Keratinocyte (primary cell): ENCODE results near the gene BTF3. TPM values are rescaled to one million over a fixed set of nuclear protein-coding genes. Genes with fewer than 3 reads are reported as not detected.

ENCODE experiments used
- DNase-seq: peaks from one replicate; pipeline ENCODE4 v3.0.0-alpha.2; 2011; ENCODE audit warnings: low read depth, missing footprints, low spot score
- FAIRE-seq: peaks from 2 replicates; lab custom pipeline; 2011; peaks lifted over from hg19 to GRCh38; lab: Jason Lieb, UNC
- H2AFZ ChIP-seq: 2 replicates; pipeline ENCODE4 v1.6.0; 2012; ENCODE audit warnings: low read length, control low read depth, inconsistent platforms; ENCODE audit not compliant: control insufficient read depth
- H3K27ac ChIP-seq: 2 replicates; pipeline ENCODE4 v1.5.1; 2011; ENCODE audit warnings: low read length; ENCODE audit not compliant: control insufficient read depth, insufficient read depth
- H3K27me3 ChIP-seq: 3 replicates; pipeline ENCODE4 v1.6.0; 2011; ENCODE audit warnings: low read length; ENCODE audit not compliant: control insufficient read depth, insufficient read depth; ENCODE audit errors: extremely low read depth
- H3K36me3 ChIP-seq, 2 experiments: 2 replicates in 1 of 2; 3 replicates in 1 of 2; pipeline ENCODE4 v1.5.1; 2011; ENCODE audit warnings: low read length in 2 of 2, mild to moderate bottlenecking in 1 of 2; ENCODE audit not compliant: control insufficient read depth in 2 of 2, insufficient read depth in 2 of 2; ENCODE audit errors: extremely low read depth in 1 of 2
- H3K4me1 ChIP-seq: 3 replicates; pipeline ENCODE4 v1.5.1; 2011; ENCODE audit warnings: low read length; ENCODE audit not compliant: control insufficient read depth, insufficient read depth; ENCODE audit errors: extremely low read depth
- H3K4me2 ChIP-seq: 3 replicates; pipeline ENCODE4 v1.6.0; 2011; ENCODE audit warnings: low read depth, low read length; ENCODE audit not compliant: control insufficient read depth, insufficient read depth; ENCODE audit errors: extremely low read depth
- H3K4me3 ChIP-seq, 3 experiments: fragments of 200-600 bp in 1 of 3; sonication (generic) in 1 of 3; 2 replicates in 2 of 3; 3 replicates in 1 of 3; pipeline ENCODE4 v1.5.1; 2011 to 2016; ENCODE audit warnings: low read length in 3 of 3, mild to moderate bottlenecking in 3 of 3, control low read depth in 2 of 3, inconsistent platforms in 1 of 3, low read depth in 1 of 3, mixed read lengths in 1 of 3, mixed run types in 1 of 3, moderate library complexity in 1 of 3; ENCODE audit not compliant: control insufficient read depth in 2 of 3, insufficient read depth in 2 of 3; ENCODE audit errors: extremely low read depth in 1 of 3
- H3K79me2 ChIP-seq: 2 replicates; pipeline ENCODE4 v1.6.0; 2012; ENCODE audit warnings: low read length; ENCODE audit not compliant: control insufficient read depth, insufficient read depth
- H3K9ac ChIP-seq: 3 replicates; pipeline ENCODE4 v1.6.0; 2011; ENCODE audit warnings: low read length; ENCODE audit not compliant: control insufficient read depth, insufficient read depth; ENCODE audit errors: extremely low read depth
- H3K9me1 ChIP-seq: 3 replicates; pipeline ENCODE4 v1.6.0; 2011; ENCODE audit warnings: low read length; ENCODE audit not compliant: control insufficient read depth, insufficient read depth; ENCODE audit errors: extremely low read depth
- H3K9me3 ChIP-seq: 2 replicates; pipeline ENCODE4 v1.5.1; 2012; ENCODE audit warnings: low read depth, low read length; ENCODE audit not compliant: control insufficient read depth
- H4K20me1 ChIP-seq: 3 replicates; pipeline ENCODE4 v1.6.0; 2011; ENCODE audit warnings: low read length; ENCODE audit not compliant: control insufficient read depth, insufficient read depth; ENCODE audit errors: extremely low read depth
- EZH2 ChIP-seq: IDR thresholded peaks from one replicate; pipeline ENCODE4 v1.6.1; 2012; ENCODE audit warnings: inconsistent platforms, mild to moderate bottlenecking, low read length, moderate library complexity
- dilution Hi-C: fragments of 300-500 bp; cut with MboI; formaldehyde crosslinking; loops from one replicate; pipeline ENCODE4 v1.7.0; 2020; ENCODE audit warnings: low sequenced_read_pairs; ENCODE audit not compliant: extremely low pct_ligation_motif_present
- polyA plus RNA-seq, 5 experiments: library from polyadenylated mRNA; depleted of rRNA in 3 of 5; stranded (reverse) in 3 of 5; stranded (forward) in 1 of 5; unstranded in 1 of 5; fragments of >200 nt; gene quantifications; 1 replicate in 1 of 5; 2 replicates in 3 of 5; 3 replicates in 1 of 5; pipeline versions ENCODE4 v1.2.1 to v1.2.3, GENCODE V29; 2011 to 2012; ENCODE audit warnings: missing spikeins in 2 of 5, low read depth in 1 of 5, low replicate concordance in 1 of 5
- TF ChIP-seq, protein P1 (sequence below), 3 experiments: IDR thresholded peaks in 1 of 3; conservative IDR thresholded peaks in 1 of 3; optimal IDR thresholded peaks in 1 of 3; 2 replicates in 2 of 3; 3 replicates in 1 of 3; pipeline versions ENCODE3 to v1.5.1; 2011; ENCODE audit warnings: low read length in 3 of 3, mild to moderate bottlenecking in 3 of 3, moderate library complexity in 2 of 3, control low read depth in 1 of 3, inconsistent platforms in 1 of 3; ENCODE audit not compliant: insufficient read depth in 2 of 3; ENCODE audit errors: extremely low read depth in 1 of 3

Gene BTF3
- polyA plus RNA-seq, 1 donor (not counting 4 experiments of a cell fraction or from before 2014, with no cell fraction given): 857 TPM

GRCh38 chr5:73491155-73491554 lies 7.1 kb upstream of the BTF3 start:
- peak; percentile 23 for FAIRE-seq
- Histone ChIP-seq H3K9ac (no peak overlapping the region), H2AFZ (no peak overlapping the region), H3K9me3 (no peaks in the 10 kb centered on the region), H4K20me1 (no peaks in the 10 kb centered on the region), H3K4me3 (no peak overlapping the region), H3K9me1 (no peaks in the 10 kb centered on the region), H3K4me1 (no peaks in the 10 kb centered on the region), H3K27me3 (no peaks in the 10 kb centered on the region), H3K27ac (no peak overlapping the region), H3K4me2 (no peak overlapping the region), H3K36me3 (no peaks in the 10 kb centered on the region), H3K79me2 (no peaks in the 10 kb centered on the region)
- TF ChIP-seq, protein P1, sequence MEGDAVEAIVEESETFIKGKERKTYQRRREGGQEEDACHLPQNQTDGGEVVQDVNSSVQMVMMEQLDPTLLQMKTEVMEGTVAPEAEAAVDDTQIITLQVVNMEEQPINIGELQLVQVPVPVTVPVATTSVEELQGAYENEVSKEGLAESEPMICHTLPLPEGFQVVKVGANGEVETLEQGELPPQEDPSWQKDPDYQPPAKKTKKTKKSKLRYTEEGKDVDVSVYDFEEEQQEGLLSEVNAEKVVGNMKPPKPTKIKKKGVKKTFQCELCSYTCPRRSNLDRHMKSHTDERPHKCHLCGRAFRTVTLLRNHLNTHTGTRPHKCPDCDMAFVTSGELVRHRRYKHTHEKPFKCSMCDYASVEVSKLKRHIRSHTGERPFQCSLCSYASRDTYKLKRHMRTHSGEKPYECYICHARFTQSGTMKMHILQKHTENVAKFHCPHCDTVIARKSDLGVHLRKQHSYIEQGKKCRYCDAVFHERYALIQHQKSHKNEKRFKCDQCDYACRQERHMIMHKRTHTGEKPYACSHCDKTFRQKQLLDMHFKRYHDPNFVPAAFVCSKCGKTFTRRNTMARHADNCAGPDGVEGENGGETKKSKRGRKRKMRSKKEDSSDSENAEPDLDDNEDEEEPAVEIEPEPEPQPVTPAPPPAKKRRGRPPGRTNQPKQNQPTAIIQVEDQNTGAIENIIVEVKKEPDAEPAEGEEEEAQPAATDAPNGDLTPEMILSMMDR (optimal IDR thresholded peaks at IDR 0.05 in 1 of 3, IDR thresholded peaks at IDR 0.05 in 1 of 3, conservative IDR thresholded peaks at IDR 0.05 in 1 of 3; ENCODE audit: extremely low read depth in 1 of 3, insufficient read depth in 2 of 3, low read length in 3 of 3): no peak
- no peak for TF ChIP-seq EZH2
- dilution Hi-C loops: no loop called here
- no peak for DNase-seq

- Histone ChIP-seq H3K27me3 (no peaks in the 10 kb centered on the region), H3K9me3 (no peaks in the 10 kb centered on the region), H2AFZ (no peak overlapping the region), H3K27ac (no peak overlapping the region), H4K20me1 (no peaks in the 10 kb centered on the region), H3K4me1 (peaks cover 10% of the 10 kb centered on the region), H3K4me3 (no peak overlapping the region), H3K4me2 (no peak overlapping the region), H3K9ac (no peak overlapping the region), H3K9me1 (no peaks in the 10 kb centered on the region), H3K36me3 (no peaks in the 10 kb centered on the region), H3K79me2 (peaks cover 2% of the 10 kb centered on the region)
- dilution Hi-C loops: no loop called here
- FAIRE-seq: no peak
- no peak for DNase-seq
- TF ChIP-seq, protein P1 (optimal IDR thresholded peaks at IDR 0.05 in 1 of 3, IDR thresholded peaks at IDR 0.05 in 1 of 3, conservative IDR thresholded peaks at IDR 0.05 in 1 of 3; ENCODE audit: extremely low read depth in 1 of 3, insufficient read depth in 2 of 3, low read length in 3 of 3): no peak
- no peak for TF ChIP-seq EZH2
Observed at GRCh38 chr5:73493421-73493820, 4.8 kb upstream of the BTF3 start.
